Neural progenitor cell (in vitro differentiated cells): ENCODE results near the gene PLCB1.

ENCODE experiments used
- CTCF ChIP-seq: fragments of 200-600 bp; sonication (generic); IDR thresholded peaks from 2 replicates; pipeline ENCODE4 v1.5.1; 2017; ENCODE audit warnings: antibody characterized with exemption, mild to moderate bottlenecking
- EZH2 ChIP-seq: fragments of 200-600 bp; sonication (generic); IDR thresholded peaks from 2 replicates; pipeline ENCODE4 v1.6.1; 2017; ENCODE audit warnings: antibody characterized with exemption, mild to moderate bottlenecking, moderate library complexity

GRCh38 chr20:8303651-8304050 lies 171.6 kb downstream of the PLCB1 start:
- no peak for TF ChIP-seq CTCF
- no peak for TF ChIP-seq EZH2
